HCT116 (cell line): ENCODE results near the gene KIAA0930. TPM values are rescaled to one million over a fixed set of nuclear protein-coding genes. Genes with fewer than 3 reads are reported as not detected.

Experiments
- ATAC-seq: fragments of 200-7000 bp; cut with Tn5 transposase; 2 replicates; pipeline ENCODE4 v1.9.1; 2020; ENCODE audit warnings: mild to moderate bottlenecking, moderate library complexity
- BruUV-seq: library from RNA; stranded (reverse); fragments of 400-500 nt; replicated peaks from 2 replicates; lab custom pipeline; 2021; lab: Mats Ljungman, UMichigan
- CTCF ChIA-PET: fragments of 300-600 bp; sonication (Branson Sonifier 250); formaldehyde crosslinking; loops from one replicate; lab custom pipeline; 2021; ENCODE audit warnings: antibody characterized with exemption; lab: Charles Lee
- POLR2A ChIA-PET: fragments of 300-600, 350-600 bp; sonication (Branson Sonifier 250); formaldehyde crosslinking; loops from one replicate; lab custom pipeline; 2021; ENCODE audit warnings: antibody characterized with exemption; lab: Charles Lee
- RAD21 ChIA-PET, 2 experiments: fragments of 300-600 bp; sonication (Branson Sonifier 250); formaldehyde crosslinking; loops; one replicate each; lab custom pipeline; 2023; ENCODE audit warnings: low total read pairs in 2 of 2; ENCODE audit not compliant: uncharacterized antibody in 2 of 2, unreplicated experiment in 2 of 2, low non-redundant PET in 1 of 2; lab: Charles Lee
- DNase-seq: peaks from one replicate; pipeline ENCODE4 v3.0.0-alpha.2; 2010; ENCODE audit warnings: low read depth, low spot score
- H2AFZ ChIP-seq: fragments of 200-600 bp; shearing (Covaris generic), sonication (generic); 2 replicates; pipeline ENCODE4 v1.6.1; 2017; ENCODE audit warnings: low read depth, mixed run types, mixed read lengths, antibody characterized with exemption, low read length; ENCODE audit not compliant: poor library complexity, severe bottlenecking
- H3K27ac ChIP-seq: 2 replicates; pipeline ENCODE4 v1.5.1; 2012; ENCODE audit warnings: low read depth, low read length
- H3K27me3 ChIP-seq: fragments of 200-600 bp; sonication (generic); 2 replicates; pipeline ENCODE4 v1.6.1; 2016; ENCODE audit warnings: mixed run types, low read length, mixed read lengths; ENCODE audit not compliant: insufficient read depth
- H3K36me3 ChIP-seq, 2 experiments: fragments of 200-500 bp in 1 of 2; fragments of 200-600 bp in 1 of 2; sonication (Bioruptor generic) in 1 of 2; sonication (generic) in 1 of 2; 2 replicates each; pipeline versions ENCODE4 v1.5.1 to v1.6.1; 2014 to 2016; ENCODE audit warnings: low read length in 2 of 2, inconsistent platforms in 1 of 2, mixed read lengths in 1 of 2, mixed run types in 1 of 2; ENCODE audit not compliant: insufficient read depth in 2 of 2, control insufficient read depth in 1 of 2
- H3K4me1 ChIP-seq, 2 experiments: fragments of 200-600 bp in 1 of 2; sonication (generic) in 1 of 2; 2 replicates each; pipeline versions ENCODE4 v1.5.1 to v1.6.1; 2012 to 2017; ENCODE audit warnings: low read length in 2 of 2, inconsistent platforms in 1 of 2, mild to moderate bottlenecking in 1 of 2, mixed read lengths in 1 of 2, mixed run types in 1 of 2, moderate library complexity in 1 of 2; ENCODE audit not compliant: insufficient read depth in 2 of 2, control insufficient read depth in 1 of 2
- H3K4me2 ChIP-seq: fragments of 200-600 bp; sonication (generic); 2 replicates; pipeline ENCODE4 v1.6.1; 2017; ENCODE audit warnings: mixed run types, low read length, mixed read lengths
- H3K4me3 ChIP-seq, 2 experiments: fragments of 200-600 bp in 1 of 2; sonication (generic) in 1 of 2; replicated peaks in 1 of 2; 2 replicates each; pipeline ENCODE4 v1.5.1; 2011 to 2016; ENCODE audit warnings: low read length in 2 of 2, control low read depth in 1 of 2, low read depth in 1 of 2, mild to moderate bottlenecking in 1 of 2, mixed read lengths in 1 of 2, mixed run types in 1 of 2
- H3K79me2 ChIP-seq: fragments of 200-600 bp; sonication (generic); 2 replicates; pipeline ENCODE4 v1.6.1; 2017; ENCODE audit warnings: mild to moderate bottlenecking, mixed run types, low read length, moderate library complexity, mixed read lengths; ENCODE audit not compliant: insufficient read depth
- H3K9ac ChIP-seq: fragments of 200-600 bp; sonication (generic); 2 replicates; pipeline ENCODE4 v1.6.1; 2016; ENCODE audit warnings: low read length, mixed read lengths
- H3K9me2 ChIP-seq: fragments of 200-600 bp; sonication (generic), shearing (Covaris generic); 2 replicates; pipeline ENCODE4 v1.6.1; 2017; ENCODE audit warnings: mixed run types, mild to moderate bottlenecking, moderate library complexity; ENCODE audit not compliant: insufficient read depth
- H3K9me3 ChIP-seq, 2 experiments: fragments of 200-500 bp in 1 of 2; fragments of 200-600 bp in 1 of 2; sonication (Bioruptor generic) in 1 of 2; sonication (generic) in 1 of 2; 2 replicates each; pipeline ENCODE4 v1.6.1; 2014 to 2017; ENCODE audit warnings: low read length in 2 of 2, mixed read lengths in 2 of 2, inconsistent platforms in 1 of 2, low read depth in 1 of 2, mild to moderate bottlenecking in 1 of 2, mixed run types in 1 of 2, moderate library complexity in 1 of 2; ENCODE audit not compliant: control insufficient read depth in 1 of 2, insufficient read depth in 1 of 2
- H4K20me1 ChIP-seq: fragments of 200-600 bp; sonication (generic), shearing (Covaris generic); 2 replicates; pipeline ENCODE4 v1.6.1; 2017; ENCODE audit warnings: mixed run types, mild to moderate bottlenecking, moderate library complexity; ENCODE audit not compliant: insufficient read depth
- CBX3 ChIP-seq: IDR thresholded peaks from 2 replicates; pipeline ENCODE4 v1.6.1; 2012; ENCODE audit warnings: low read depth
- CEBPB ChIP-seq: IDR thresholded peaks from 2 replicates; pipeline ENCODE4 v1.6.1; 2012; ENCODE audit warnings: low read depth
- ELF1 ChIP-seq: IDR thresholded peaks from 2 replicates; pipeline ENCODE4 v1.6.1; 2012; ENCODE audit warnings: low read depth, borderline replicate concordance
- FOSL1 ChIP-seq: IDR thresholded peaks from 2 replicates; pipeline ENCODE4 v1.6.1; 2012; ENCODE audit warnings: low read depth
- MAX ChIP-seq: IDR thresholded peaks from 2 replicates; pipeline ENCODE4 v1.6.1; 2012
- POLR2A ChIP-seq: IDR thresholded peaks from 2 replicates; pipeline ENCODE4 v1.7.0; 2011; ENCODE audit warnings: borderline replicate concordance; ENCODE audit not compliant: insufficient read depth, insufficient read length; ENCODE audit errors: extremely low read depth
- POLR2AphosphoS5 ChIP-seq: IDR thresholded peaks from 2 replicates; pipeline ENCODE4 v1.6.1; 2011; ENCODE audit warnings: mild to moderate bottlenecking, low read depth, low read length, moderate library complexity
- RAD21 ChIP-seq: IDR thresholded peaks from 2 replicates; pipeline ENCODE4 v1.6.1; 2012; ENCODE audit warnings: low read depth, mild to moderate bottlenecking
- SIN3A ChIP-seq: IDR thresholded peaks from 2 replicates; pipeline ENCODE4 v1.6.1; 2012; ENCODE audit warnings: low read depth
- SRF ChIP-seq: IDR thresholded peaks from 2 replicates; pipeline ENCODE4 v1.6.1; 2012; ENCODE audit warnings: low read depth
- TCF7L2 ChIP-seq: IDR thresholded peaks from 2 replicates; pipeline ENCODE4 v1.7.0; 2011; ENCODE audit warnings: borderline replicate concordance, inconsistent platforms; ENCODE audit not compliant: insufficient read depth, insufficient read length; ENCODE audit errors: extremely low read depth
- YY1 ChIP-seq: IDR thresholded peaks from 2 replicates; pipeline ENCODE4 v1.6.1; 2011; ENCODE audit warnings: low read length, low read depth, moderate library complexity, mild to moderate bottlenecking; ENCODE audit not compliant: insufficient replicate concordance; ENCODE audit errors: extremely low read depth
- ZBTB33 ChIP-seq: IDR thresholded peaks from 2 replicates; pipeline ENCODE4 v1.6.1; 2011; ENCODE audit warnings: mild to moderate bottlenecking, low read length, moderate library complexity; ENCODE audit not compliant: insufficient replicate concordance; ENCODE audit errors: extremely low read depth
- ZFX ChIP-seq: fragments of 450-650 bp; IDR thresholded peaks from 2 replicates; pipeline ENCODE4 v1.6.1; 2017
- ZNF274 ChIP-seq: fragments of 200-500 bp; sonication (Bioruptor generic); IDR thresholded peaks from 2 replicates; pipeline ENCODE4 v1.6.1; 2014; ENCODE audit warnings: mild to moderate bottlenecking, low read depth, low read length, inconsistent platforms
- intact Hi-C: fragments of 100-400 bp; cut with micrococcal nuclease; formaldehyde crosslinking; loops from 2 replicates; pipeline ENCODE4 v1.10.0; 2022
- total RNA-seq: library from RNA; stranded (reverse); gene quantifications from one replicate; pipeline ENCODE4 v1.2.1, GENCODE V29; 2021; ENCODE audit not compliant: unreplicated experiment

KIAA0930 gene
- total RNA-seq, 1 experiment from 2014 or later: 60.9 TPM

GRCh38 chr22:45163451-45164269, 77.0 kb downstream of the KIAA0930 start, which contains the start of gene NUP50:
TSS of gene NUP50 (plus strand) at chr22:45163925. CDS start at chr22:45168178, 4,253 bp downstream.
- peaks cover 95% of the 10 kb centered on the region for H3K79me2 ChIP-seq
- TF ChIP-seq ZNF274 (no peak), CBX3 (no peak), ZFX (peak; percentile 65; the same call in 1 of the 2 replicates), RAD21 (no peak), TCF7L2 (peak; percentile 90), FOSL1 (no peak), SIN3A (peak; percentile 88), POLR2AphosphoS5 (peak; percentile 83), ELF1 (peak; percentile 59; the same call in 1 of the 2 replicates), POLR2A (peak; percentile 80), SRF (no peak), CEBPB (no peak), YY1 (peak; percentile 82), MAX (peak; percentile 98), ZBTB33 (peak; percentile 13)
- TF ChIP-seq, all 23 proteins: peak for 9
- Histone ChIP-seq H4K20me1 (peaks cover 8% of the 10 kb centered on the region; the same call in 1 of the 2 replicates), H3K36me3 (peaks cover 15 to 20% of the 10 kb centered on the region in 2 experiments), H3K4me3 (peak within 1 kb of the TSS; percentile 65 to 88), H3K4me1 (peaks cover 22 to 37% of the 10 kb centered on the region in 2 experiments), H3K4me2 (peak within 1 kb of the TSS; percentile 89), H3K9ac (peak within 1 kb of the TSS; percentile 97), H3K9me3 (no peaks in the 10 kb centered on the region), H3K9me2 (no peaks in the 10 kb centered on the region), H3K27ac (peak within 1 kb of the TSS; percentile 85), H2AFZ (no peak within 1 kb of the TSS), H3K27me3 (no peaks in the 10 kb centered on the region)
- ATAC-seq: peak; percentile 83
- POLR2A ChIA-PET: interaction anchor here (0.8 to 1.6 kb wide), 5 partner anchors 10 to 88 kb away, joined by 3 to 7 read pairs (median 6); no protein-coding TSS in a partner anchor
- intact Hi-C loops: no loop called here
- CTCF ChIA-PET: interaction anchor here (1.2 kb wide), 1 partner anchor 68 kb away, joined by 3 read pairs; no protein-coding TSS in a partner anchor
- RAD21 ChIA-PET: no interaction called here
- BruUV-seq: no TSS peak
- DNase-seq: peak; percentile 93
